NB4 (cell line): ENCODE results near the gene EXOC4.

Experiments used
- CTCF ChIP-seq: IDR thresholded peaks from one replicate; pipeline ENCODE4 v1.5.1; 2012; ENCODE audit warnings: low read depth, low read length
- MYC ChIP-seq: IDR thresholded peaks from 2 replicates; pipeline ENCODE4 v1.6.1; 2011; ENCODE audit warnings: low read depth, low read length
- POLR2A ChIP-seq: IDR thresholded peaks from 2 replicates; pipeline ENCODE4 v1.6.1; 2011; ENCODE audit warnings: mild to moderate bottlenecking; ENCODE audit not compliant: insufficient read length; ENCODE audit errors: extremely low read depth
- TF ChIP-seq, protein P1 (sequence below): IDR thresholded peaks from 2 replicates; pipeline ENCODE4 v1.6.1; 2011; ENCODE audit warnings: low read depth, low read length

DNA sequence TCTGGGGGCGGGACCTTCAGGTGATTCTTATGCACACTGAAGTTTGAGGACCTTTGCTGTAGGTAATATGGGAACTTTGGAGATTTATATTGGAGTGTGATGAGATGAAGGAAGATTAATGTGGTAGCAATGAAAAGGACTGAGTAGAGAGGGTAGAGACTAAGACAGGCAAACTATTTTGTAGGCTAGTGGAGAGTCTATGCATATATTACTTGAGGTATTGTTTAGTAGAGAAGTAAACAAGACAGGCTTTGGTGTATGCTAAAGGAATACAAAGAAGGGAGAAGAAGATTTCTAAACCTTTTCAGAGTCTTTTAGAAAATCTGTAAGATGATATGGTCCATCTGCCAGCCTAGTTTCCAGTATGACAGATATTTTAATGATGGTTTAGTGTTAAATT, 129.1 kb downstream of the EXOC4 start:
- no peak for TF ChIP-seq POLR2A
- TF ChIP-seq CTCF = no peak
- TF ChIP-seq, protein P1, sequence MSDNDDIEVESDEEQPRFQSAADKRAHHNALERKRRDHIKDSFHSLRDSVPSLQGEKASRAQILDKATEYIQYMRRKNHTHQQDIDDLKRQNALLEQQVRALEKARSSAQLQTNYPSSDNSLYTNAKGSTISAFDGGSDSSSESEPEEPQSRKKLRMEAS = no peak
- TF ChIP-seq MYC = no peak
